A549 (cell line): ENCODE results near the gene NAV3.

ENCODE experiments used
- CEBPB ChIP-seq, 2 experiments: fragments of >200 bp in 1 of 2; sonication (Bioruptor Twin) in 1 of 2; formaldehyde crosslinking in 1 of 2; IDR thresholded peaks; 2 replicates each; pipeline ENCODE4 v1.6.1; 2012 to 2016
- ESRRA ChIP-seq: fragments of 150-350 bp; IDR thresholded peaks from 2 replicates; pipeline ENCODE4 v1.6.1; 2014; ENCODE audit warnings: mild to moderate bottlenecking, low read length, borderline replicate concordance
- MAFK ChIP-seq: fragments of 450-650 bp; IDR thresholded peaks from 2 replicates; pipeline ENCODE4 v1.6.1; 2014; ENCODE audit not compliant: partially characterized antibody
- RFX5 ChIP-seq: fragments of 450-650 bp; IDR thresholded peaks from 2 replicates; pipeline ENCODE4 v1.7.1; 2014; ENCODE audit warnings: antibody characterized with exemption, mild to moderate bottlenecking, moderate library complexity
- SMC3 ChIP-seq: fragments of >200 bp; sonication (Bioruptor Twin); formaldehyde crosslinking; IDR thresholded peaks from 3 replicates; pipeline ENCODE4 v1.6.1; 2018; ENCODE audit warnings: inconsistent platforms
- SREBF2 ChIP-seq: fragments of 450-650 bp; IDR thresholded peaks from 2 replicates; pipeline ENCODE4 v1.6.1; 2014; ENCODE audit warnings: mild to moderate bottlenecking, moderate library complexity
- TF ChIP-seq, protein P1 (sequence below): fragments of >200 bp; sonication (Bioruptor Twin); formaldehyde crosslinking; IDR thresholded peaks from 3 replicates; pipeline ENCODE4 v1.5.1; 2016
- TF ChIP-seq, protein P2 (sequence below): IDR thresholded peaks from 2 replicates; pipeline ENCODE4 v1.6.1; 2012

DNA sequence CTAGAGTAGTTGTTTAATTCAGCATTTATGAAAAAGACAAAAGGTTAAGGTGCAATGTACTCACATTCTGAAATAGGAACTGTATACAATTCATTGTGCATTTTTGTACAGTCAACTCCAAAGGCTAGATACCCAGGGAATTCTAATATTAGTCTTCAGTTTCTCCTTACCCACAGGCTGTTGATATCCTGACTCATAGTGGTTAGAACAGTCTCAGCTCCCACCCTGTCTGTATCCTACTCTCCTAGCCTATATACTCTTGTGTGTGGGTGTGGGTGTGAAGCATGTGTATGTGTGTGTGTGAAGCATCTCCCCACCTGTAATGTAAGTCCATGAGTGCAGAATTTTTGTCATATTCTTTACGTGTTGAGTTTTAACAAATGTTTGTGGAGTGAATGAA, 229.5 kb downstream of the NAV3 start:
- TF ChIP-seq SREBF2 = no peak
- TF ChIP-seq, protein P1, sequence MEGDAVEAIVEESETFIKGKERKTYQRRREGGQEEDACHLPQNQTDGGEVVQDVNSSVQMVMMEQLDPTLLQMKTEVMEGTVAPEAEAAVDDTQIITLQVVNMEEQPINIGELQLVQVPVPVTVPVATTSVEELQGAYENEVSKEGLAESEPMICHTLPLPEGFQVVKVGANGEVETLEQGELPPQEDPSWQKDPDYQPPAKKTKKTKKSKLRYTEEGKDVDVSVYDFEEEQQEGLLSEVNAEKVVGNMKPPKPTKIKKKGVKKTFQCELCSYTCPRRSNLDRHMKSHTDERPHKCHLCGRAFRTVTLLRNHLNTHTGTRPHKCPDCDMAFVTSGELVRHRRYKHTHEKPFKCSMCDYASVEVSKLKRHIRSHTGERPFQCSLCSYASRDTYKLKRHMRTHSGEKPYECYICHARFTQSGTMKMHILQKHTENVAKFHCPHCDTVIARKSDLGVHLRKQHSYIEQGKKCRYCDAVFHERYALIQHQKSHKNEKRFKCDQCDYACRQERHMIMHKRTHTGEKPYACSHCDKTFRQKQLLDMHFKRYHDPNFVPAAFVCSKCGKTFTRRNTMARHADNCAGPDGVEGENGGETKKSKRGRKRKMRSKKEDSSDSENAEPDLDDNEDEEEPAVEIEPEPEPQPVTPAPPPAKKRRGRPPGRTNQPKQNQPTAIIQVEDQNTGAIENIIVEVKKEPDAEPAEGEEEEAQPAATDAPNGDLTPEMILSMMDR = no peak
- no peak for TF ChIP-seq RFX5
- TF ChIP-seq CEBPB (IDR thresholded peaks at IDR 0.05) = no peak
- TF ChIP-seq, protein P2, sequence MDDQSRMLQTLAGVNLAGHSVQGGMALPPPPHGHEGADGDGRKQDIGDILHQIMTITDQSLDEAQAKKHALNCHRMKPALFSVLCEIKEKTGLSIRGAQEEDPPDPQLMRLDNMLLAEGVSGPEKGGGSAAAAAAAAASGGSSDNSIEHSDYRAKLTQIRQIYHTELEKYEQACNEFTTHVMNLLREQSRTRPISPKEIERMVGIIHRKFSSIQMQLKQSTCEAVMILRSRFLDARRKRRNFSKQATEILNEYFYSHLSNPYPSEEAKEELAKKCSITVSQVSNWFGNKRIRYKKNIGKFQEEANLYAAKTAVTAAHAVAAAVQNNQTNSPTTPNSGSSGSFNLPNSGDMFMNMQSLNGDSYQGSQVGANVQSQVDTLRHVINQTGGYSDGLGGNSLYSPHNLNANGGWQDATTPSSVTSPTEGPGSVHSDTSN = no peak
- TF ChIP-seq SMC3 = no peak
- TF ChIP-seq MAFK = no peak
- no peak for TF ChIP-seq ESRRA
